ENCODE measurements around the gene SATB1. TPM values are rescaled to one million over a fixed set of nuclear protein-coding genes. Genes with fewer than 3 reads are reported as not detected.

Gene SATB1
- total RNA-seq, 4 donors from 2014 or later, result 24.4 to 47.9 (median 37.2) TPM

GRCh38 chr3:18334837-18335601 is 90.1 kb downstream of the SATB1 start:
- TF ChIP-seq CTCF (IDR thresholded peaks at IDR 0.05; ENCODE audit: low read depth), result no peak

- no peak for TF ChIP-seq CTCF (IDR thresholded peaks at IDR 0.05; ENCODE audit: low read depth)
These were observed 117.0 kb downstream of the SATB1 start for GRCh38 chr3:18308096-18308650.

GRCh38 chr3:18307529-18307928 is 117.6 kb downstream of the SATB1 start:
- no peak for TF ChIP-seq CTCF (IDR thresholded peaks at IDR 0.05; ENCODE audit: low read depth)

GRCh38 chr3:18302517-18302916 is 122.6 kb downstream of the SATB1 start:
- no peak for TF ChIP-seq CTCF (IDR thresholded peaks at IDR 0.05; ENCODE audit: low read depth)

GRCh38 chr3:18301781-18302180 is 123.4 kb downstream of the SATB1 start:
- TF ChIP-seq CTCF (IDR thresholded peaks at IDR 0.05; ENCODE audit: low read depth), result no peak

- no peak for TF ChIP-seq CTCF (IDR thresholded peaks at IDR 0.05; ENCODE audit: low read depth)
These were observed 124.2 kb downstream of the SATB1 start for GRCh38 chr3:18300916-18301315.

- TF ChIP-seq CTCF (IDR thresholded peaks at IDR 0.05; ENCODE audit: low read depth), result no peak
These were observed 128.0 kb downstream of the SATB1 start for GRCh38 chr3:18297126-18297525.

Measured in subcutaneous adipose tissue (tissue), 4 donors.